Inflammatory macrophage (primary cell): Measurements from ENCODE around the gene TMOD4.

Experiments
- DNase-seq, 2 donors: peaks; one replicate each; pipeline ENCODE4 v3.0.0-alpha.2; 2020 to 2022

TMOD4 gene

GRCh38 chr1:151175041-151175741 lies 590 bp downstream of the TMOD4 start:
- no peak for DNase-seq

GRCh38 chr1:151171190-151171589 lies 4.6 kb downstream of the TMOD4 start:
- DNase-seq, result no peak

DNA sequence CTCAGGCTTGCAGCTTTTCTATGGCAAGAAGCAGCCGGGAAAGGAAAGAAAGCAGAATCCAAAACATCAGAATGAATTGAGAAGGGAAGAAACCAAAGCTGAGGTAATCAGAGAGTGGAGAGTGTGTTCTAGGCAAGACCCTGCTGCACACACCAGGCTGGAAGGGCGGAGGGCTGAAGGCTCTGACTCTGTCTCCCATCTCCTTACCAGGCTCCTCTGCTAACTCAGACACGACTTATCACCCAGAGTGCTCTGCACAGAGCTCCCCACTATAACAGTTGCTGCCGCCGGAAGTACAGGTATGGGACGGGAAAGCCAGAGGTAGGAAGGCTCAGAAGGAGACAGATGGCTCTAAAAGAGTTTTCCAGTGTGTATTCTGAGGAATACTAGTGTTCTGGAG lies 8.7 kb downstream of the TMOD4 start:
- no peak for DNase-seq

DNA sequence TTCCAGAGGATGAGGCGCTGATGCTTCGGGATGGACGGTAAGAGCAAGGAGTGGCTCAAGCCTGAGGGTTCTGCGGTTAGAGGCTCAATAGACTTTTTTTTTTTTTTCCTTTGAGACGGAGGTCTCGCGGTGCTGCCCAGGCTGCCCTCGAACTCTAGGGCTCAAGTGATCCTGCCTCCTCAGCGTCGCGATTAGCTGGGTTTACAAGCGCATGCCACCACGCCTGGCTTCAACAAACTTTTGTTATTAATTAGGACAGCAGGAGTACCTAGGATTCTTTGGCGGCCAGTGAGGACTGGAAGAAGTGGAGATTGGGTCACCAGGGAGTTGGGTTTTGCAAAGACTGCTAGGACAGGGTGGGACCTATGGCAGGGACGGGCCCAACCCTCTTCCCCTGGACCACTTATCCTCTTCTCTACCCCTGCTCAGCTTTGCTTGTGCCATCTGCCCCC lies 9.2 kb downstream of the TMOD4 start:
- peak; percentile 13 to 15 for DNase-seq

DNA sequence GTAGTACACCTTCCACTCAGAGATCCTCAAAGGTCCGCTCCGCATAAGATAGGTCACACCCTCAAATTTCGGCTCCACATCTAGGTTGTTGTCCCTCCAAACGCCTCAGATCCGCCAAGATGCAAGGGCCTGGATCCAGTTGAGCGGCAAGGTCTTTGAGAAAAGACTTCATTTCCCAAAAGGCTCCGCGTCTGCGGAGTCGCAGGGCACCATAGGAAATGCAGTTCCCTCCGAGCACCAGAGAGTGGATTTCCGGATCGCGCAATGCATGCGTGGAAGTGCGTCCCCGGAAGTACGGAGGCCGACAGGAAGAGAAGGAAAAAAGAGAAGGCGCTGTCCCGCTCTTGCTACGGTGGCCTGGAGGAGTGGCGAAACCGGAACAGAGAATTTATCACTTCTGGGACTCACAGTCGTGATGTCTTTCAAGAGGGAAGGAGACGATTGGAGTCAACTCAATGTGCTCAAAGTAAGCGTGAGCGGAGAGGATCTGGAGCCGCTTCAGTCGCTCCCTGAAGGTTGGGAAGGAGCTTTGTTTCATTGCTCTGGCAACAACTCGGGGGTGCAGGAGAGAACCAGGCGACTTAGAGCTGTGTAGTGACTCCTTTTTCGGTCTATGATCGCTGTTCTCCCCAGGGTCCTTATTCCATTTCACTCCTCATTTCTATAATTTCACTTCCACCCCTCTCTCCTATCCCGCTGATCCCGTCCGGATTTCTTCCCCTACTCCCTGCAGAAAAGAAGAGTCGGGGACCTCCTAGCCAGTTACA lies 9.9 kb downstream of the TMOD4 start, which contains the start of the genes LYSMD1 and SCNM1:
LYSMD1 (minus strand) TSS at position 165 of the 767 bp plus-strand sequence. CDS start 644 bp downstream, outside the sequence.
SCNM1 (plus strand) TSS at position 407 of the 767 bp plus-strand sequence; CDS start at position 416, 9 bp downstream.
- DNase-seq, result peak; percentile 99 to 100

DNA sequence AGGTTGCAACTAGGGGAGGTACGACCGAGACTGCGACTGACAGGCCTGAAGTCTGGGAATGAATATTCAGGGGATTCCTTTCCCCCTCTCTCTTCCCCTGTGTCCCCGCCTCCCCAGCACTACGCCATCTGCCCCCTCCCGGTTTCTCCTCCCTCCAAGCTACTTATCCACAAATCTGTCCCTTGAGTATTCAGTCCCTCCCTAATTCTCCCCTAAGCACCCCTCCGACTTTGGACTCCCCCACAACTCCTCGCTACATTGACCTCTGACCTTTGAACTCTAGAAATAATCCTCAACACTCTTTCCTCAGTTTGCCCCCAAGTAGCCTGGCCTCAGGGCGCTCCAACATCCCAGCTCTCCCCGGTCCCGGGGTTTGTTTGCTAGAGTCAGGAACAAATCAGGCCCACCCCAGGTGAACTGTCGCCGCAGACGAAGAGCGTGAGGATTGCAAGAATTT lies 10.5 kb downstream of the TMOD4 start:
- no peak for DNase-seq

- no peak for DNase-seq
These were observed 11.0 kb downstream of the TMOD4 start for GRCh38 chr1:151164732-151165280.

GRCh38 chr1:151159373-151159772 lies 16.4 kb downstream of the TMOD4 start:
- peak; percentile 47 to 51 for DNase-seq

DNA sequence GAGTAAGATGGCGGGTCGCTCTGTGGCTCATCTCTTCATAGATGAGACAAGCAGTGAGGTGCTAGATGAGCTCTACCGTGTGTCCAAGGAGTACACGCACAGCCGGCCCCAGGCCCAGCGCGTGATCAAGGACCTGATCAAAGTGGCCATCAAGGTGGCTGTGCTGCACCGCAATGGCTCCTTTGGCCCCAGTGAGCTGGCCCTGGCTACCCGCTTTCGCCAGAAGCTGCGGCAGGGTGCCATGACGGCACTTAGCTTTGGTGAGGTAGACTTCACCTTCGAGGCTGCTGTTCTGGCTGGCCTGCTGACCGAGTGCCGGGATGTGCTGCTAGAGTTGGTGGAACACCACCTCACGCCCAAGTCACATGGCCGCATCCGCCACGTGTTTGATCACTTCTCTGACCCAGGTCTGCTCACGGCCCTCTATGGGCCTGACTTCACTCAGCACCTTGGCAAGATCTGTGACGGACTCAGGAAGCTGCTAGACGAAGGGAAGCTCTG lies 17.0 kb downstream of the TMOD4 start:
- DNase-seq, result peak; percentile 5 to 17

DNA sequence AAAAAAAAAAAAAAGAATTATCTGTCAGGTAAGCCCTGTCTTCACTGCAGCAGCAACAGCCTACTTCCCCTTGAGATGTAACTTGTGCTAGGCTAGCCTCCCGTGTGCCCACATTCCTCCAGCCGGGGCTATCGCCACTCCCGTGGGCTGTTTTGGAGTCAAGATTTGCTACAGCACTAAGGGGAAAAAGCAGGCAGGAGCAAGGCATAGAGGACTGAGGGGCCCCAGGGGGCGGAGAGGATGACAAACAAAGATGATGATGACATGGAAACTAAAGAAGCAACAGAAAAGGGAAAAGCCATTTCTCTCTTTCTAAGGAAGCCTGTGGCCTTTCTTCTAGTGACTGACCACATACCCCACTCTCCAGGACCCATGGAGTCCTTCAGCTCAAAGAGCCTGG lies 17.5 kb downstream of the TMOD4 start:
- peak; percentile 37 to 39 for DNase-seq

GRCh38 chr1:151157067-151157531 lies 18.7 kb downstream of the TMOD4 start:
- DNase-seq, result peak; percentile 58 to 60

DNA sequence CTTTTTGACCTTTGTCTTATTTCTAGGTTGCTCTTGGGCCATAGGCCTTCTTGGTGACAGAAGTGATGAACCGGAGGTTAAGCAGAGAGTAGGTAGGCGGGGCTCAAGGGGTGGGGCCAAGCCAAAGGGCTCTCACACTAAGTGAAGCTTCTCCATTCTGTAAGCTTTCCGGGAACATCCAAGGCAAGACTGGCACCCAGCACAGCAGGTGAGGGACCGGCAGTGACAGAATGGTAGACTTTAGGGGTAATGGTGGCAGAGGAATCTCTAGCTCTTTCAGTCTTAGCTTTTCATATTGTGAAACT lies 19.3 kb downstream of the TMOD4 start, which contains the start of gene TNFAIP8L2:
TNFAIP8L2 (plus strand) TSS at position 135 of the 305 bp plus-strand sequence. CDS start 2,049 bp downstream, outside the sequence.
- peak; percentile 85 to 89 for DNase-seq

DNA sequence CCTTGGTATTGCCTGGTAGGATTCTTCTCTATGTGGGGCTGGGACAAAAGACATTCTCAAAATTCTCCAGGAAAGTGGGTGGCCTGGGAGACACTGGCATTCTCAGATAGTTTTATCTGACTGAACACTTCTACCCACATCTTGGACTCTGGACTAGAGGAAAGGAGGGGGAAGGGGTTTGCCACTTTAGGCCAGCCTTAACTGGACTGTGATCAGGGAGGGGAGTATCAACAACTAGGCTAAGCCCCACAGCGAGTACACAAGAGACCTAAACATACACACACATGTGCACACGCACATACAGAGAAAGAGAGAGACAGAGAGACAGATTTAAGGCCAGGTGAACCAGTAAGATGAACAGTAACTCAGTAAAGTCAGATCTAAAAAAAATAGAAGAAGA lies 28.1 kb downstream of the TMOD4 start:
- no peak for DNase-seq

DNA sequence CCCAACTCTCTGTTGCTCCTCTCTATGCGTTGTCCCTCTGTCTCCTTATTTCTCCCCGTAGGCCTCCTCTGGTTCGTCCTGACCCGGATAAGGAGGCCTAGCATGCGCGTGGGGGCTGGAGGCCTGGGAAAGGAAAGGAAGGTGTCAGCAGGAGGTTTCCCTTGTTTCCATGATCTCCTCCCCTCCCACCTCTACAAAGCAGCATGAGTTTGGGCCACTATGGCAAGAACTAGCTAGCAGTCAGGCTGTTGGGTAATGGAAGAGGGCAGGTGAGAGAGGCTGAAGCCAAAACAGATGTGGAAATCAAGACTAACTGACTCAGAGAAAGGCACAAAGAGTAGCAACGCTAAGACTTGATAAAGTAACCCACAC lies 28.7 kb downstream of the TMOD4 start:
- no peak for DNase-seq

- peak; percentile 86 to 89 for DNase-seq
These were observed 29.2 kb downstream of the TMOD4 start, which contains the start of gene SEMA6C for GRCh38 chr1:151146412-151147131. SEMA6C (minus strand) TSS chr1:151146631; CDS start chr1:151142621, 4,010 bp downstream.

GRCh38 chr1:151146072-151146411 lies 29.7 kb downstream of the TMOD4 start:
- DNase-seq, result no peak

- peak; percentile 11 to 25 for DNase-seq
These were observed 30.3 kb downstream of the TMOD4 start for GRCh38 chr1:151145304-151146071.

DNA sequence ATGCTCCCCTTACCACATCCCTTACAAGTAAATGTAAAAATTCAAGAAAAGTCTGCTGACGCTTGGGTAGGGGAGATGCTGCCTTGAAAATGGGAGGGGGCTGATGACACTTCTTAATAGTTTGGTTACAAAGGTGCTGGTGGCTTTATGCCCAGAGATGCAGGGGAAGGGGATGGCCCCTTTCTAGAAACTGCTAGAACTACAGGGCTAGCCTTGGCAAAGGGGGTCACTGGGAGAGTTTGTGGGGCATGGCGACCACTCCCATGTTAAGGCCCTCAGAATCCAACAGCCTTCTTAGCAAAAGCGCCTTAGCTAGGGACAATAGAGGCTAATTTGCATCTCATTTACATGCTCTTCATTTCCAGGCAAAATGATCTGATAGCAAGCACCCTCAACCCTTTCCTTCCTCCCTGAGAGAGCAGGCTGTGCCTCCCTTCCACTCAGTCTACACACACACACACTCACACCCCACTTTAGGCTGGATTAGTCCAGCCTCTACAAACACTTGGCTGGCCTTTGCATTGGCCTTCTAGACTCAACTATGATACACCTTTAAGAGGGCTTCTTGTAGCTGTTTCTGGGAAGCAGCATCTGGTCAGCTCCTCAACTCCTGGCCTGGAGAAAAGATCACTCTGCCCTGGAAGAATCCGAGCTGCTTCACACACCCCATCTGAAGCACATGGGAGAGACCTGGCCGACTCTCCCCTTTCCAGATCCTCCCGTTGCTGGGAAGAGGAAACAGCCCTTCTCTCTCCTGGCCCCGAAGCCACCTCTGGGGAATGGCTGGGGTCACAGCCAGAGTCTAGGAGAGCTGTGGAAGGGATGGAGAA lies 31.1 kb downstream of the TMOD4 start:
- no peak for DNase-seq

GRCh38 chr1:151143986-151144385 lies 31.8 kb downstream of the TMOD4 start:
- no peak for DNase-seq

GRCh38 chr1:151143057-151143435 lies 32.7 kb downstream of the TMOD4 start:
- no peak for DNase-seq
